Stimulated activated CD4-positive, alpha-beta T cell treated with anti-CD3 and anti-CD28 coated beads, Interleukin-4, amount 100 ng/mL, for 4 hours (primary cell): ENCODE data around the gene GRAMD4.
"Not testable (repeated sequence)": the region's sequence is repeated elsewhere in the genome, so short reads cannot be mapped to it uniquely, and the experiment has no call there.

Experiments used
- DNase-seq, 2 experiments: peaks; one replicate each; pipeline ENCODE4 v3.0.0-alpha.2; 2020

Gene GRAMD4

DNA sequence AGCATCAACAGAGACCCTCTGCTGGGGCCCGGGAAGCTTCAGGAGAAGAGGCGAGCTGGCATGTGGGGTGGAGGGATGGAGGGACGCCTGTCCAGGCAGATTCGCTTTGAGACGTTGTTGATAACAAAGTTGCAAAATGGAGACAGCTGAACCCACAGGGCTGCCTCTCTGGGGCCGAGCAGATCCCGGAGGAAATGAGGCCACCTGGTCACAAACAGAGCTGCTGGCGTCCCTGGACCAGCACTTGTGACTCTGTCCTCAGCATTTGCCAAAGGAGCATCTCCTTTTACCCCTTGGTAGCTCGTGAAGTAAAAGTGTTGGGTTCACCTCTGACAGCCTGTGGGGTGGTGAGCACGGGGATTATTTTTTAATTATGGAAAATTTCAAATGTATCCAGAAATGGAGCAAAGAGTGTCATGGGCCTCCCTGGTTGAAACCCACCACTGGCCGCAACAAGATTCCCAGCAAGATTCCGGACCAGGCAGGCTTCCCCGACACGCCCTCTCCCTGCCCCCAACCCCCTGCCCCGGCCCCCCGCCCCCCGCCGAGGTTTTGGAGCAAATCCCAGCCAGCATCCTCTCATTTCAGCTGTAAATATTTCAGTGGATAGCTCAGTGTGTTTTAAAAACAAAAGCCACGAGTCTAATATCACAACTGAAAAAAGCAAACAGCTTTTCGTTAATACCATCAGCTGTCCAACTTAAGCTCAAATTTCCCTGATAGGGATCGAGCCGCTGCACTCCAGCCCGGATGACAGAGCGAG lies 20.3 kb downstream of the GRAMD4 start:
- DNase-seq: no peak

GRCh38 chr22:46641811-46642266 lies 21.7 kb downstream of the GRAMD4 start:
- DNase-seq: no peak

DNA sequence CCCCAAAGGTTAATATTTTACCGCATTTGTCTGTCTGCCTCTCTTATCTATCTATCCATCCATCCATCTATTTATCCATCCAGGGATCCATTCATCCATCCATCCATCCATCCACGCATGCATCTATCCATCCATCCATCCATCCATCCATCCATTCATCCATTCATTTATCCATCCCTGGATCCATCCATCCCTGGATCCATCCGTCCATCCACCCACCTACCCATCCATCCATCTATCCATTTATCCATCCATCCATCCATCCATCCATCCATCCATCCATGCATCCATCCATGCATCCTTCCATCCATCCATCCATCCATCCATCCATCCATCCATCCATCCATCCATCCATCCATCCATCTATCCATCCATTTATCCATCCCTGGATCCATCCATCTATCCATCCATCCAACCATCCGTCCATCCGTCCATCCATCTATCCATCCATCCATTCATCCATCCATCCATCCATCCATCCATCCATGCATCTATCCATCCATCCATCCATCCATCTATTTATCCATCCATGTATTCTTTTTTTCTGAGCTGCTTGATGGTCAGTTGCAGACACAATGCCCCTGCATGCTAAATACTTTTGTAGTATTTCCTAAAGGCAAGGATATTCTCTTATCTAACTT lies 22.8 kb downstream of the GRAMD4 start:
- DNase-seq: not testable (repeated sequence)

GRCh38 chr22:46646531-46647215 lies 26.5 kb downstream of the GRAMD4 start:
- DNase-seq: no peak

DNA sequence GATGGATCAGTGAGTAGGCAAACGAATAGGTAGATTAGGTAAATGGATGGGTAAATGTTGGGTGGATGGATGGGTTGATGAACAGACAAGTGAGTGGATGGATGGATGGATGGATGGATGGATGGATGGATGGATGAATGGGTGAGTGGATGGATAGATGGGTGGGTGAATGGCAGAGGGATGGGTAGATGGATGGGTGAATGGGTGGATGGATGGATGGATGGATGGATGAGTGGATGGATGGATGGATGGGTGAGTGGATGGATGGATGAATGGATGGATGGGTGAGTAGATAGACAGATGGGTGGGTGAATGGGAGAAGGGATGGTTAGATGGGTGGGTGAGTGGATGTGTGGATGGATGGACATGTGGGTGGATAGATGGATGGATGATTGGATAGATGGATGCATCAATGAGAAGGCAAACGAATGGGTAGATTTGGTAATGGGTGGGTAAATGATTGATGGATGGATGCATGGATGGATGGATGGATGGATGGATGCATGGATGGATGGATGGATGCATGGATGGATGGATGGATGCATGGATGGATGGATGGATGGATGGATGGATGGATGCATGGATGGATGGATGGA lies 28.1 kb downstream of the GRAMD4 start:
- not testable (repeated sequence) for DNase-seq

DNA sequence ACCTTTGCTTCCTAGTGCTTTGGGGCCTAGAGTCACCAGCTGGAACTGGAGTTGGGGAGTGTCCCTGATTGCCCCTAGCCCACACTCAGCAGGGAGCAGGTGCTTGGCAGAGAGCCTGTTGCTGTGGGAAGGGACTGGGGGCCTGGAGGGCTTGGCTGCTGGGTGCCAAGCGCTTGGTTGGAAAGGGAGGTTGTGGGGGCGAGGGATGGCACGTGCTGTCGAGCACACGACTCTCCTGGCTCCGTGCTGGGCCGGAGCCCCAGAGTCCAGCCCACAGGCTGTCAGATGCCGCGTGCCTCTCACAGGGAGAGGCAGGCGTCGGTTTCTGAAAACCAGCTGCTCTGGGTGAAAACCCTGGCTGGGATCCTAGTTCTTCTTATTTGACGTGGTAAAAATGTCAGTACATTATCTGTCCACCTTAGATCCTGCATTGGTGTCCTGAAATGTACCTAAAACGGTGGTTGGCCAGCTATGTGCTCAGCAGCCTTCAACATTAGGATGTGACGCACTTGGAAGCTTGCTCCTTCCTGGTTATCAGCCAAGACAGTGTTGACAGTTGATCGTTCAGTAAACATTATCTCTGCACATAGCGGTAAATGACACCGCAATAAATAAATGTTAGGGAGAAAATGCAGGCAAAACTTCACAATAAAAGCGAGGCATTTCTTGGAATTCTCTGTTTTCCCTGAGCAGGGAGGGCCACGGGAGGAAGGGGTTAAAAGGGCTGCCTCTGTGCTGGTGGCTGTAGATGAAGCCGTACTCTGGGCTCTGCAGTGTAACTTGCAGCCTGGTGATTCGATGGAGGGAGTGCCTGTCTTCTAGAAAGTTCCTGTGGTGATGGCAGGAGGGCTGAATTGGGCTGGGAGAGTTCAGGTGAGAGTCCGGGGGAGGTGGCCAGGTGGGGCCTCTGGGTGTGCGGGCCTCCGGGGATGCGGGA lies 29.2 kb downstream of the GRAMD4 start:
- DNase-seq: no peak

DNA sequence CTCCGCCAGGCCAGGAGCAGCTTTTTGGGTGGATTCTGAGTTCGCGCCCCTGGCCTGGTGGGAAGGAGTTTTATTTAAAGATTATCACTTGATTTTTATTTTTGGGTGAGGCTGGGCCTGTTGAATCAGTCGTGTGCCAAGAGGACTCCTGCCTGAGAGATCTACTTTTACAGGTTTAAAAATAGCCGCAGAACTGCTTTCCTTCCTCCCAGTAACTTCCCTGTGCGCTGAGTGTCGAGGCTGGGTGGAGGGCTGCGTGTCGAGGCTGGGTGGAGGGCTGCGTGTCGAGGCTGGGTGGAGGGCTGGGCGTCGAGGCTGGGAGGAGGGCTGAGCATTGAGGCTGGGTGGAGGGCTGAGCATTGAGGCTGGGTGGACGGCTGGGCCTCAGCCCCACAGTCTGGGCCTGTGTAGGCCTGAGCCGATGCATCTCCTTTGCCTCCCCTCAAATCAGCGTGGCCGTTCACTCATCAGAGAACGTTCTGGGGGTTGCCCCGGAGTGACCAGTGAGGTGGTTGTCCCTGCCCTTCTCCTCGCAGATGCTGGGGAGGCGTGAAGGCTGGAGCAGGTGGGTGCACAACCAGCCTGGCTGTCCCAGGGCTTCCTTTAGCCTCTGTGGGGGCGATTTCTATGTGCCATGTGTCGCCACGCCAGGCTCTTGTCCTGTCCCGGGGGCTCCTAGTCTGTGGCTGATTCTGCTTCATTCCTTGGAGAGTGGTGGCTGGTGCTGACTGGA lies 30.1 kb downstream of the GRAMD4 start:
- no peak for DNase-seq

DNA sequence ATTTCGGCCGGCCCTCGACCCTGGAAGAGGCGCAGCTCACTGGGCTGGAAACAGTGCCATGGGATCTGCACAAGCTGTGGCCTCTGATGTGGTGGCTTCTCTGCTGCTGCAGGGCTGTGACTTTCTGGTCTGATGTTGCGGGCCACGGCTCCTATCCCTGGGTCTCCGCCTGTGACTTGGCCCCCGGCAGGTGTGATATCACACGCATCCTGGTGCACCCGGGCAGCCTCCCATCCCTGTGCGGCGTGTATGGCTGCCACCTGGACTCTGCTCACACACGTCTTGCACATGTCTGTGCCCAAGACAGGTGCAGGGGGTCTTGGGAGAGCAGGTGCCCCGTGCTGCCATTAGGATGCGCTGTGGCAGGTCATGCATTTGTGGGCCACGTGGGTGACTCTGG lies 31.1 kb downstream of the GRAMD4 start:
- DNase-seq: no peak

GRCh38 chr22:46652081-46652846 lies 32.1 kb downstream of the GRAMD4 start:
- DNase-seq: no peak

GRCh38 chr22:46652847-46653331 lies 32.7 kb downstream of the GRAMD4 start:
- DNase-seq: no peak

DNA sequence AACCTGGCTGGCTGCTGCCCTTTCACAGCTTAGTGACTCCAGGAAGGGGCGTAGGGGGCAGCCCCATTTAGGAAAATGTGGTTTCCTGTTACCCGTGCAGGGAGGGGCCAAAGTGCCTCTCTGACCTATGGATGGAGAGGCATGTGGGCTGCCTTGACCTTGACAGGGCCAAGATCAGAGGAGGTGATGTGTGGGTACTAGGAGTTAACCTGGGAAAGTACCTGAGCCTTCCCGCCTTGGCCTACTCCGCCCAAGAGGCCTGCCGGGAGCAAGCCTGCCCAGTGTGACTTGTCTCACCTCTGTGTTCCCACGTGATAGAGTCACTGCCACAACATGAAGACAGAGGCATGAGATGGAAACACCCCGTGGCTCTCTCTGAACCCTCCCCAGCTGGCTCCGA lies 33.4 kb downstream of the GRAMD4 start:
- peak in 1 of 2 experiments; percentile 36 for DNase-seq

DNA sequence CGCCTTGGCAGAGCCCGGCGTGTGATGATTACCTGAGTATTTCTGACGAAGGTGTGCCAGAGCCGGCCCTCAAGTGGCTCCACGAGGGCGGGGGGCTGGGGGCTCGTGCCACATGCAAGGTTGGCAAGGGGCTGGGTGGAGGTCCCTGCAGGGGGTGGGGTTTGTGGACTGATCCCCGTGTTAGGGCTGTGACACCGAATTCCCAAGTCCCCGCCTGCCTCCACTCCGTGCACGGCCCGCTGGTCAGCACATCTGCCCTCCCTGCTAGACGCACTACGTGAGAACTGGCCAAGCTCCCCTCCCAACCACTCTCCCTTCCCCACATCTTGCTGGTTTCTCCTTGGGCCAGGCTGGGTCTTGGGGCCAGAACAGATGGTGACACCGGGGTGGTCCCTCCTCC lies 34.2 kb downstream of the GRAMD4 start:
- DNase-seq: no peak

DNA sequence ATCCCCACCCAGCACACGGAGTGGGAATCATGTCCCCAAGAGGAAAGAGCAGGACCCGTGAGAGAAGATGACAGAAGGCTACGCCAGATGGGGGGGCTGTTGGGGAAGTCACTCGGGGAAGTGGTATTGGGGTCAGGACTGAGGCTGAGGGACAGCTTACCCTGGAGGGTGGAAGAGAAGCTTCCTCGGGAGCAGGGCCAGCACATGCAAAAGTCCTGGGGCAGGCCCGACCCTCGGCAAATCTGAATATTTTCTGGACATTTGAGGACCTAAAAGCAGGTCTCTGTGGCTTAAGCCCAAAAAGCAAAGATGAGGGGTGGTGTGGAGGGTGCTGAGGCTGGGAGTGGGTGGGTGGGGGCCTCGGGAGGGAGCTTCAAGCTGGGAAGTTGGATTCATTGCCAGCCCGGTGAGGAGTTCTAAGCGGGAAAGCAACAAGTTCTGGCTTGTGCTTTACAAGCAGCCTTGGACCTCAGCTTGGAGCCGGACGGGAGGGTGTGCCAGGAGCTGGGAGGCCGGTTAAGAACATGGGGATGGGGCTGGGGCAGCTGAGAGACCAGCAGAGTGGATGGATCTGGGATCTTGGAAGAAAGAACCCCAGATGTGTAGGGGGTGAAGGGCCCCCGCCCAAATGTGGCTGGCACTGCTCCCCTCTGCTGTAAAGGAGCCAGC lies 34.9 kb downstream of the GRAMD4 start:
- no peak for DNase-seq

GRCh38 chr22:46655861-46656608 lies 35.8 kb downstream of the GRAMD4 start:
- no peak for DNase-seq

DNA sequence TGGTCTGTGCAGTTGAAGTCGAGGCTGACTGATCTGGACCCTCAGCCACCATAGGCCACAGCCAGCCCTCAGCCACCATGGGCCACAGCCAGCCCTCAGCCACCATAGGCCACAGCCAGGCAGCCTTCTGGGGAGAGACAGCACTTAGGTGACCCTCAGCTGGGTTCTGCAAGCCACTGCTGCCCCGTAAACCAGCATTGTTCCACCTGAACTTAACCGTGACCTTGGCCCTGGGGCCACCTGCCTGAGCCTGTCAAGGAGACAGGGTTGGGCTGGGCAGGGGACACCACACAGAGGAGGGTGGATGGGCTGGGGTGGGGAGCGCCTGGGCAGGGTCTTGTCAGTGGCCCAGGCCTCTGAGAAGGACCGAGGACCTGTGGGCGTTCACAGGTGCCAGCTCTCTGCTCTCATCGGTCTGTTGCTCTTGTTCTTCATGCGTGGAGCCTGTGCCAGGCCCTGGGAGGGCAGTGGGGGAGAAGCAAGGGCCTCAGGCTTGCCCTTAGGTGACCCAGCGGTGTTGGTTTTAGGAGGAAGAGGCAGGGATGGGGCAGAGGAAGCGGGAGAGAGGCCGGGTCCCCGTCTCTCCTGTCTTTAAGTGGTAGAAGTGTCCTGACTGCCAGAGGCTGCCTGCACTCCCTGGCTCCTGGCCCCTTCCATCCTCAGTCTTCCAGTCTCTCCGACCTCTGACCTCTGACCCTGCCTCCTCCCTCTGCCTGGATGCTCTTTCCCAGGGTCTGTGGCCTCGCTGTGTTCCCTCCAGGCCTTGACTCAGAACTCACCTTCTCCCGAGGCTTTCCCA lies 36.9 kb downstream of the GRAMD4 start:
- DNase-seq: no peak

DNA sequence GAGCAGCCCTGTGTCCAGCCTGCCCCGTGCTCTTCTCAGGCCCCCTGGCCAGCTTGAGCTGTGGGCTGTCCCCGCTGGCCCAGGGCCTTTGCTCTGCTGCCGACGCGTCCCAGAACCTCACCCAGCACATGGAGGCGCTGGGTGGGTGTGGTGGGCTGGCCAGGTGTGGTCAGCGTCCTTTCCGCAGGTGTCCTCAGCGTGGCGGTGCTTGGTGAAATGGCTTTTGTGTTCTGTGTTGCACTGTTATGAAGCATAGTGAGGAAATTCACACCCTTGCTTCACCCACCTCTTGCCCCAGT lies 37.4 kb downstream of the GRAMD4 start:
- no peak for DNase-seq

DNA sequence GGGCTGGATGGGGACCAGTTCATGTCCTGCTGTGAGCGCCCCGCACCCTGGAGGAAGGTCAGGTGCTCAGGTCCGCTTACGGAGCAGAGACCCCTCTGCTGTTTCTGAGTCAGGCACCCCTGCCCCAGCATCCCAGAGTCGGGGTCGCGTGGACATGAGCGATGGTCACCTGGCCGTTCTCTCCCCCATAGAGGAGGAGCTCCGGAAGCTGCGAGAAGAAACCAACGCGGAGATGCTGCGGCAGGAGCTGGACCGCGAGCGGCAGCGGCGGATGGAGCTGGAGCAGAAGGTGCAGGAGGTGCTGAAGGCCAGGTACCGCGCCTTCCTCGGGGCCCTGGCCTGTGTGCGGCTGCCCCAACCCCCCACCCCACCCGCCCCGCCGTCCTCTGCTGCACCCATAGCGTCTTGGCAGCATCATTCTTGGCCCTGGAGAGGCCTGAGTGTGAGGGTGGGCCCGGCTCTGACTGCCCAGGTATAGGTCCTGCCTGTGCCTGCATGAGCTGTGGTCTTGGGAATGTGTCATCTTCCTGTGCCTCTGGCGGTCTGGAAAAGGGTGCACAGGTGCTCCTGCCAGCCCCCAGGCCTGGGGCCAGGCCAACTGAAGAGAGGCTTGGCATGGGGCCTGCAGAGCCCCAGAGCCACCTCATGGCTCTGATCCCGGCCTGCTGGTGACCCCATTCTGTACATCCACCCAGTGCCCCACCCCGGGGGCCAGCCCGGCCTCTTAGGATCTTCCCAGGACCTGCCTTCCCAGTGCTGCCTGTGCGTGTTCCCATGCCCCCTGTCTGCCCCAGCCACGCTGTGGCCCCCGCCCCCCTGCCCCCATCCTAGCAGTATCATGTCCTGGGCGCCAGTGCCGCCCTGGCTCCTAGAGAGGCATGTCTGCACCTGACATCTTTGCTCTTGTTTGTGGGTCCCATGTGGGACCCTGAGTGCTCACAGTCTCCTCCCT lies 38.1 kb downstream of the GRAMD4 start:
- no peak for DNase-seq
